Measurements from ENCODE around the gene DCLRE1B. TPM values are rescaled to one million over a fixed set of nuclear protein-coding genes. Genes with fewer than 3 reads are reported as not detected.

DCLRE1B gene
- total RNA-seq, 1 experiment from 2014 or later = 11.2 TPM

- BruUV-seq (replicated peaks) = no TSS peak
- CTCF ChIA-PET = no interaction called here
These were observed 8.9 kb downstream of the DCLRE1B start for GRCh38 chr1:113913887-113914664.

GRCh38 chr1:113916974-113917373 is 11.8 kb downstream of the DCLRE1B start:
- Histone ChIP-seq H3K9me3 (ENCODE audit: insufficient read depth, low read depth) (no peaks in the 10 kb centered on the region), H3K36me3 (ENCODE audit: low read depth) (no peaks in the 10 kb centered on the region), H2AFZ (no peak overlapping the region), H4K20me1 (ENCODE audit: insufficient read depth) (no peaks in the 10 kb centered on the region), H3K4me2 (no peak overlapping the region), H3K9me2 (ENCODE audit: insufficient read depth) (no peaks in the 10 kb centered on the region), H3K27ac (no peak overlapping the region), H3K4me1 (replicated peaks; ENCODE audit: insufficient read depth) (no peaks in the 10 kb centered on the region; the same call in 1 of the 2 replicates), H3K27me3 (ENCODE audit: insufficient read depth, low read depth) (no peaks in the 10 kb centered on the region), H3K4me3 (no peak overlapping the region), H3K79me2 (ENCODE audit: low read depth) (no peaks in the 10 kb centered on the region), H3F3A (ENCODE audit: insufficient read depth, low read depth) (peaks cover 10% of the 10 kb centered on the region; the same call in 1 of the 2 replicates)
- BruUV-seq (replicated peaks) = no TSS peak
- DNase-seq = peak in 1 of 2 experiments; percentile 28
- ChIA-PET POLR2A (ENCODE audit: unreplicated experiment) (no interaction called here), CTCF (no interaction called here)
- TF ChIP-seq CTCF (conservative IDR thresholded peaks at IDR 0.05) (no peak), EZH2 (IDR thresholded peaks at IDR 0.05; ENCODE audit: low read depth) (no peak)
- intact Hi-C loops (cut with micrococcal nuclease; ENCODE audit: unreplicated experiment) = no loop called here

More at GRCh38 chr1:113913887-113914664, 8.9 kb downstream of the DCLRE1B start:
- Histone ChIP-seq H3K79me2 (ENCODE audit: low read depth) (no peaks in the 10 kb centered on the region), H3K36me3 (ENCODE audit: low read depth) (peaks cover 12% of the 10 kb centered on the region; the same call in 1 of the 2 replicates), H3K27me3 (ENCODE audit: insufficient read depth, low read depth) (no peaks in the 10 kb centered on the region), H3K4me3 (no peak overlapping the region), H3K27ac (no peak overlapping the region), H3F3A (ENCODE audit: insufficient read depth, low read depth) (peaks cover 10% of the 10 kb centered on the region; the same call in 1 of the 2 replicates), H3K9me2 (ENCODE audit: insufficient read depth) (no peaks in the 10 kb centered on the region), H2AFZ (no peak overlapping the region), H3K4me2 (no peak overlapping the region), H4K20me1 (ENCODE audit: insufficient read depth) (no peaks in the 10 kb centered on the region), H3K4me1 (replicated peaks; ENCODE audit: insufficient read depth) (no peaks in the 10 kb centered on the region; the same call in 1 of the 2 replicates), H3K9me3 (ENCODE audit: insufficient read depth, low read depth) (no peaks in the 10 kb centered on the region)
- POLR2A ChIA-PET (ENCODE audit: unreplicated experiment) = interaction anchor here (0.5 kb wide), 1 partner anchor 20 kb away, joined by 5 read pairs; no protein-coding TSS in a partner anchor
- TF ChIP-seq CTCF (conservative IDR thresholded peaks at IDR 0.05) = no peak
- TF ChIP-seq EZH2 (IDR thresholded peaks at IDR 0.05; ENCODE audit: low read depth) = no peak
- peak in 1 of 2 experiments; percentile 24 for DNase-seq
- intact Hi-C loops (cut with micrococcal nuclease; ENCODE audit: unreplicated experiment) = no loop called here

- no peaks in the 10 kb centered on the region for H3K79me2 ChIP-seq (ENCODE audit: low read depth)
- ChIA-PET POLR2A (ENCODE audit: unreplicated experiment) (no interaction called here), CTCF (no interaction called here)
- no peak overlapping the region for H3K27ac ChIP-seq
- no peaks in the 10 kb centered on the region; the same call in 1 of the 2 replicates for H3K4me1 ChIP-seq (replicated peaks; ENCODE audit: insufficient read depth)
- intact Hi-C loops (cut with micrococcal nuclease; ENCODE audit: unreplicated experiment) = no loop called here
- H3K9me3 ChIP-seq (ENCODE audit: insufficient read depth, low read depth) = no peaks in the 10 kb centered on the region
- H3K27me3 ChIP-seq (ENCODE audit: insufficient read depth, low read depth) = no peaks in the 10 kb centered on the region
- H4K20me1 ChIP-seq (ENCODE audit: insufficient read depth) = no peaks in the 10 kb centered on the region
- TF ChIP-seq EZH2 (IDR thresholded peaks at IDR 0.05; ENCODE audit: low read depth) (no peak), CTCF (conservative IDR thresholded peaks at IDR 0.05) (no peak)
- H3K4me3 ChIP-seq = no peak overlapping the region
- H2AFZ ChIP-seq = no peak overlapping the region
- BruUV-seq (replicated peaks) = no TSS peak
- no peaks in the 10 kb centered on the region for H3K9me2 ChIP-seq (ENCODE audit: insufficient read depth)
- no peaks in the 10 kb centered on the region for H3K36me3 ChIP-seq (ENCODE audit: low read depth)
- no peak overlapping the region for H3K4me2 ChIP-seq
- peaks cover 10% of the 10 kb centered on the region; the same call in 1 of the 2 replicates for H3F3A ChIP-seq (ENCODE audit: insufficient read depth, low read depth)
- DNase-seq = peak in 1 of 2 experiments; percentile 84
These were observed 12.4 kb downstream of the DCLRE1B start for GRCh38 chr1:113917400-113918082.
